GM23338 (cell line): ENCODE measurements around the gene PCOLCE2. TPM values are rescaled to one million over a fixed set of nuclear protein-coding genes. Genes with fewer than 3 reads are reported as not detected.

Experiments used
- CTCF ChIP-seq, 2 experiments: fragments of 200-600 bp in 1 of 2; sonication (generic) in 1 of 2; conservative IDR thresholded peaks; 2 replicates each; pipeline versions ENCODE4 v1.5.1 to v1.6.1; 2016 to 2017; ENCODE audit warnings: antibody characterized with exemption in 2 of 2, low read depth in 2 of 2, mild to moderate bottlenecking in 2 of 2, moderate library complexity in 1 of 2
- EZH2 ChIP-seq: fragments of 200-600 bp; sonication (generic); IDR thresholded peaks from one replicate; pipeline ENCODE4 v1.8.0; 2017; ENCODE audit warnings: antibody characterized with exemption, mild to moderate bottlenecking, low read depth; ENCODE audit not compliant: unreplicated experiment
- NANOG ChIP-seq: IDR thresholded peaks from 2 replicates; pipeline ENCODE4 v1.6.1; 2016; ENCODE audit warnings: antibody characterized with exemption, borderline replicate concordance
- POLR2AphosphoS5 ChIP-seq: IDR thresholded peaks from 2 replicates; pipeline ENCODE4 v1.6.1; 2016; ENCODE audit warnings: antibody characterized with exemption, low read depth
- REST ChIP-seq: IDR thresholded peaks from one replicate; pipeline ENCODE4 v1.6.1; 2018; ENCODE audit warnings: antibody characterized with exemption; ENCODE audit not compliant: unreplicated experiment
- STAT1 ChIP-seq: IDR thresholded peaks from one replicate; pipeline ENCODE4 v1.6.1; 2016; ENCODE audit warnings: antibody characterized with exemption; ENCODE audit not compliant: unreplicated experiment
- ZNF114 ChIP-seq: fragments of 250-450 bp; sonication (Bioruptor Pico); IDR thresholded peaks from 2 replicates; pipeline ENCODE4 v1.5.0; 2020; ENCODE audit warnings: mild to moderate bottlenecking, moderate library complexity
- ZNF462 ChIP-seq: fragments of 250-450 bp; sonication (Bioruptor Pico); IDR thresholded peaks from 2 replicates; pipeline ENCODE4 v1.5.0; 2020; ENCODE audit warnings: mild to moderate bottlenecking, moderate library complexity
- polyA plus RNA-seq: library from polyadenylated mRNA; unstranded; fragments of >200 nt; fragmentation: Nextera tagmentation; extraction: Ambion mirVana; gene quantifications from 2 replicates; pipeline ENCODE4 v1.2.1, GENCODE V29; 2016
- total RNA-seq: library from RNA; depleted of rRNA; stranded (reverse); fragments of >200 nt; shearing (Covaris generic); gene quantifications from 2 replicates; pipeline ENCODE4 v1.2.3, GENCODE V29; 2014
- TF ChIP-seq, protein P1 (sequence below): IDR thresholded peaks from 2 replicates; pipeline ENCODE4 v1.6.1; 2016; ENCODE audit warnings: antibody characterized with exemption

PCOLCE2 gene
- total and polyA plus RNA-seq, 2 experiments from 2014 or later = 17.7 to 22.6 TPM

GRCh38 chr3:142876417-142876816, 12.5 kb downstream of the PCOLCE2 start (continued):
- TF ChIP-seq ZNF462 (CRISPR knock-in tag) (no peak), ZNF114 (CRISPR knock-in tag) (no peak), REST (no peak), EZH2 (no peak), CTCF (conservative IDR thresholded peaks at IDR 0.05; ENCODE audit: low read depth in 2 of 2) (no peak), STAT1 (no peak), NANOG (no peak), POLR2AphosphoS5 (no peak)
- TF ChIP-seq, protein P1, sequence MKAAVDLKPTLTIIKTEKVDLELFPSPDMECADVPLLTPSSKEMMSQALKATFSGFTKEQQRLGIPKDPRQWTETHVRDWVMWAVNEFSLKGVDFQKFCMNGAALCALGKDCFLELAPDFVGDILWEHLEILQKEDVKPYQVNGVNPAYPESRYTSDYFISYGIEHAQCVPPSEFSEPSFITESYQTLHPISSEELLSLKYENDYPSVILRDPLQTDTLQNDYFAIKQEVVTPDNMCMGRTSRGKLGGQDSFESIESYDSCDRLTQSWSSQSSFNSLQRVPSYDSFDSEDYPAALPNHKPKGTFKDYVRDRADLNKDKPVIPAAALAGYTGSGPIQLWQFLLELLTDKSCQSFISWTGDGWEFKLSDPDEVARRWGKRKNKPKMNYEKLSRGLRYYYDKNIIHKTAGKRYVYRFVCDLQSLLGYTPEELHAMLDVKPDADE = no peak
